Endothelial cell of umbilical vein (primary cell): ENCODE data around the gene SLC17A2.

ENCODE experiments used
- EZH2 ChIP-seq: IDR thresholded peaks from 2 replicates; pipeline ENCODE4 v1.6.1; 2012; ENCODE audit warnings: borderline replicate concordance, low read depth, mild to moderate bottlenecking, moderate library complexity, low read length, inconsistent platforms; ENCODE audit not compliant: severe bottlenecking
- FOS ChIP-seq: IDR thresholded peaks from 2 replicates; pipeline ENCODE4 v1.6.1; 2011; ENCODE audit warnings: mild to moderate bottlenecking, low read length, moderate library complexity, borderline replicate concordance; ENCODE audit not compliant: insufficient read depth
- POLR2A ChIP-seq: IDR thresholded peaks from 2 replicates; pipeline ENCODE4 v1.6.1; 2012; ENCODE audit warnings: low read depth, mild to moderate bottlenecking, control low read depth, low read length
- TF ChIP-seq, protein P1 (sequence below), 2 donors: IDR thresholded peaks; 1 replicate in 1 of 2; 2 replicates in 1 of 2; pipeline ENCODE4 v1.5.1; 2011; ENCODE audit warnings: low read length in 2 of 2, mild to moderate bottlenecking in 2 of 2, moderate library complexity in 2 of 2, control low read depth in 1 of 2, inconsistent platforms in 1 of 2, low read depth in 1 of 2; ENCODE audit not compliant: insufficient read depth in 1 of 2; ENCODE audit errors: extremely low read depth in 1 of 2

DNA sequence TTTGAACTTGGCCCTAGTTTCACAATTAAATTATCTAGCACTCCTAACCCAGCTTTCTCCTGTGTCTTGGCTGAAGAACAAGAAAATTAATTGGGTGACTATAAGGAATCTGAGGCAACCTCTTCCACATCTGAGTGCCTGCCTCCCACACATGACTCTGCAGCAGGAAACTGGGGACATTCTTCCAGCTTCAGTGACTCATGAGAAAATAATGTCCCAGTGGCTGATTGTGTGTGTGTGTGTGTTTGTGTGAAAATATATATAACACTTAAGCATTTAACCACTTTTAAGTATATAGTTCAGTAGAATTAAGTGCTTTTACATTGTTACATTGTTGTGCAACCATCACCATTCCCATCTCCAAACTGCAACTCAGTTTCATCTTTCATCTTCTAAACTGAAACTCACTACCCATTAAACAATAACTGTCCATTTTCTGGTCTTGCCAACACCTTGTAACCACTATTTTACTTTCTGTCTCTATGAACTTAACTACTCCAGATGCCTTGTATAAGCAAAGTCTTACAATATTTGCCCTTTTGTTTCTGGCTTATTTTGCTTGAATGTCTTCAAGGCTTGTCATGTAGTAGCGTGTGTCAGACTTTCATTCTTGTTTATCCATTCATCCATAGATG is 40.8 kb upstream of the SLC17A2 start:
- TF ChIP-seq, protein P1, sequence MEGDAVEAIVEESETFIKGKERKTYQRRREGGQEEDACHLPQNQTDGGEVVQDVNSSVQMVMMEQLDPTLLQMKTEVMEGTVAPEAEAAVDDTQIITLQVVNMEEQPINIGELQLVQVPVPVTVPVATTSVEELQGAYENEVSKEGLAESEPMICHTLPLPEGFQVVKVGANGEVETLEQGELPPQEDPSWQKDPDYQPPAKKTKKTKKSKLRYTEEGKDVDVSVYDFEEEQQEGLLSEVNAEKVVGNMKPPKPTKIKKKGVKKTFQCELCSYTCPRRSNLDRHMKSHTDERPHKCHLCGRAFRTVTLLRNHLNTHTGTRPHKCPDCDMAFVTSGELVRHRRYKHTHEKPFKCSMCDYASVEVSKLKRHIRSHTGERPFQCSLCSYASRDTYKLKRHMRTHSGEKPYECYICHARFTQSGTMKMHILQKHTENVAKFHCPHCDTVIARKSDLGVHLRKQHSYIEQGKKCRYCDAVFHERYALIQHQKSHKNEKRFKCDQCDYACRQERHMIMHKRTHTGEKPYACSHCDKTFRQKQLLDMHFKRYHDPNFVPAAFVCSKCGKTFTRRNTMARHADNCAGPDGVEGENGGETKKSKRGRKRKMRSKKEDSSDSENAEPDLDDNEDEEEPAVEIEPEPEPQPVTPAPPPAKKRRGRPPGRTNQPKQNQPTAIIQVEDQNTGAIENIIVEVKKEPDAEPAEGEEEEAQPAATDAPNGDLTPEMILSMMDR (IDR thresholded peaks at IDR 0.05; ENCODE audit: extremely low read depth in 1 of 2, insufficient read depth in 1 of 2, low read depth in 1 of 2, low read length in 2 of 2) = no peak
- TF ChIP-seq FOS = peak; percentile 93
- TF ChIP-seq EZH2 = no peak
- no peak for TF ChIP-seq POLR2A
